HepG2 (cell line): ENCODE data around the gene STAT5A. TPM values are rescaled to one million over a fixed set of nuclear protein-coding genes. Genes with fewer than 3 reads are reported as not detected.

Experiments
- CBX5 ChIP-seq: sonication (generic); formaldehyde crosslinking; IDR thresholded peaks from 2 replicates; pipeline ENCODE4 v1.4.0; 2020; ENCODE audit warnings: missing genetic modification reagents, borderline replicate concordance
- DNMT3B ChIP-seq: conservative IDR thresholded peaks from 2 replicates; pipeline ENCODE4 v1.6.1; 2016; ENCODE audit warnings: missing biosample characterization, control low read depth
- EP300 ChIP-seq, 3 experiments: sonication (generic) in 1 of 3; formaldehyde crosslinking in 1 of 3; IDR thresholded peaks; 2 replicates each; pipeline versions ENCODE4 v1.5.1 to v1.6.1; 2011 to 2020; ENCODE audit warnings: low read depth in 2 of 3, low read length in 2 of 3, borderline replicate concordance in 1 of 3, improper control_type of control experiment in 1 of 3, mild to moderate bottlenecking in 1 of 3, missing genetic modification reagents in 1 of 3, moderate library complexity in 1 of 3
- FOXK1 ChIP-seq: sonication (generic); formaldehyde crosslinking; IDR thresholded peaks from 2 replicates; pipeline ENCODE4 v1.4.0; 2020; ENCODE audit warnings: low read depth, missing genetic modification reagents, borderline replicate concordance
- HNRNPUL1 ChIP-seq: fragments of 200-400 bp; formaldehyde crosslinking; IDR thresholded peaks from 2 replicates; pipeline ENCODE4 v1.6.1; 2017; ENCODE audit warnings: low read depth, mild to moderate bottlenecking, low read length, moderate library complexity
- MED13 ChIP-seq: sonication (generic); formaldehyde crosslinking; IDR thresholded peaks from 2 replicates; pipeline ENCODE4 v1.5.0; 2020; ENCODE audit warnings: missing genetic modification reagents
- PLSCR1 ChIP-seq: sonication (generic); formaldehyde crosslinking; IDR thresholded peaks from 2 replicates; pipeline ENCODE4 v1.5.0; 2020; ENCODE audit warnings: missing genetic modification reagents, mild to moderate bottlenecking, borderline replicate concordance
- PRDM10 ChIP-seq: sonication (generic); formaldehyde crosslinking; IDR thresholded peaks from 2 replicates; pipeline ENCODE4 v1.4.0; 2020; ENCODE audit warnings: low read depth, missing genetic modification reagents
- REST ChIP-seq, 2 experiments: IDR thresholded peaks; 2 replicates each; pipeline ENCODE4 v1.6.1; 2011 to 2012; ENCODE audit warnings: low read length in 2 of 2, borderline replicate concordance in 1 of 2, low read depth in 1 of 2, mild to moderate bottlenecking in 1 of 2, moderate library complexity in 1 of 2
- SIX4 ChIP-seq: sonication (generic); formaldehyde crosslinking; IDR thresholded peaks from 2 replicates; pipeline ENCODE4 v1.4.0; 2020; ENCODE audit warnings: missing genetic modification reagents
- TEAD2 ChIP-seq: sonication (generic); formaldehyde crosslinking; IDR thresholded peaks from 2 replicates; pipeline ENCODE4 v1.9.0; 2021; ENCODE audit warnings: missing genetic modification reagents
- ZBTB7A ChIP-seq: sonication (generic); formaldehyde crosslinking; IDR thresholded peaks from 2 replicates; pipeline ENCODE4 v1.8.0; 2022; ENCODE audit warnings: mild to moderate bottlenecking, missing genetic modification reagents
- ZFX ChIP-seq: sonication (generic); formaldehyde crosslinking; IDR thresholded peaks from 2 replicates; pipeline ENCODE4 v1.4.0; 2020; ENCODE audit warnings: mild to moderate bottlenecking, low read depth, missing genetic modification reagents, moderate library complexity
- ZNF230 ChIP-seq: sonication (generic); formaldehyde crosslinking; IDR thresholded peaks from 2 replicates; pipeline ENCODE4 v1.4.0; 2020; ENCODE audit warnings: mild to moderate bottlenecking, missing genetic modification reagents
- ZNF280D ChIP-seq: sonication (generic); formaldehyde crosslinking; IDR thresholded peaks from 2 replicates; pipeline ENCODE4 v1.5.1; 2020; ENCODE audit warnings: mild to moderate bottlenecking, missing genetic modification reagents
- ZNF414 ChIP-seq: sonication (generic); formaldehyde crosslinking; IDR thresholded peaks from 2 replicates; pipeline ENCODE4 v1.5.0; 2020; ENCODE audit warnings: missing genetic modification reagents
- ZNF709 ChIP-seq: sonication (generic); formaldehyde crosslinking; IDR thresholded peaks from 2 replicates; pipeline ENCODE4 v1.5.0; 2020; ENCODE audit warnings: mild to moderate bottlenecking, missing genetic modification reagents
- polyA plus RNA-seq, 8 experiments: library from polyadenylated mRNA; depleted of rRNA in 3 of 8; stranded (reverse) in 7 of 8; unstranded in 1 of 8; fragments of >200 nt; fragmentation: Illumina TruSeq in 4 of 8; extraction: Trizol in 4 of 8; gene quantifications; 2 replicates each; pipeline versions ENCODE4 v1.2.1 to v1.2.3, GENCODE V29; 2011 to 2016; ENCODE audit warnings: low read depth in 4 of 8, missing spikeins in 1 of 8, mixed read lengths in 1 of 8; ENCODE audit not compliant: insufficient read depth in 1 of 8
- total RNA-seq, 5 experiments: library from RNA; depleted of rRNA; stranded (reverse); fragments of >200 nt; fragmentation: Illumina TruSeq; extraction: Trizol; gene quantifications; 2 replicates each; pipeline ENCODE4 v1.2.3, GENCODE V29; 2016; ENCODE audit warnings: low read depth in 1 of 5

STAT5A gene
- total and polyA plus RNA-seq, 2 of the 13 experiments (the other 11 are each of a cell fraction or from before 2014, with no cell fraction given): 1.4 to 4.1 TPM

GRCh38 chr17:42247734-42248133 is 40.6 kb upstream of the STAT5A start (continued):
- TF ChIP-seq EP300 (IDR thresholded peaks at IDR 0.05; ENCODE audit: low read depth in 2 of 2, low read length in 2 of 2) (0 out of 4 replicates have a peak, but pooled peaks of 1 of the 2 experiments have one; percentile 9), EP300 (CRISPR knock-in tag; IDR thresholded peaks at IDR 0.05; ENCODE audit: borderline replicate concordance) (peak; percentile 44; the same call in 1 of the 2 replicates), ZNF414 (CRISPR knock-in tag) (no peak), ZNF230 (CRISPR knock-in tag) (no peak), ZFX (CRISPR knock-in tag) (no peak), ZNF709 (CRISPR knock-in tag) (no peak), DNMT3B (no peak), ZBTB7A (no peak), FOXK1 (CRISPR knock-in tag) (no peak), REST (IDR thresholded peaks at IDR 0.05; ENCODE audit: borderline replicate concordance in 1 of 2, low read depth in 1 of 2, low read length in 2 of 2) (0 out of 4 replicates have a peak, but pooled peaks of 1 of the 2 experiments have one; percentile 7), ZNF280D (CRISPR knock-in tag) (peak; percentile 76; the same call in 1 of the 2 replicates), TEAD2 (CRISPR knock-in tag) (no peak), HNRNPUL1 (no peak), PRDM10 (CRISPR knock-in tag) (no peak), PLSCR1 (CRISPR knock-in tag) (no peak), SIX4 (CRISPR knock-in tag) (no peak), MED13 (CRISPR knock-in tag) (no peak), CBX5 (CRISPR knock-in tag) (peak; percentile 55; the same call in 1 of the 2 replicates)
